Femur (tissue), 1 donor: Measurements from ENCODE around the gene VPS37C.

ENCODE experiments used
- DNase-seq: peaks from one replicate; pipeline ENCODE4 v3.0.0-alpha.2; 2017

VPS37C gene

DNA sequence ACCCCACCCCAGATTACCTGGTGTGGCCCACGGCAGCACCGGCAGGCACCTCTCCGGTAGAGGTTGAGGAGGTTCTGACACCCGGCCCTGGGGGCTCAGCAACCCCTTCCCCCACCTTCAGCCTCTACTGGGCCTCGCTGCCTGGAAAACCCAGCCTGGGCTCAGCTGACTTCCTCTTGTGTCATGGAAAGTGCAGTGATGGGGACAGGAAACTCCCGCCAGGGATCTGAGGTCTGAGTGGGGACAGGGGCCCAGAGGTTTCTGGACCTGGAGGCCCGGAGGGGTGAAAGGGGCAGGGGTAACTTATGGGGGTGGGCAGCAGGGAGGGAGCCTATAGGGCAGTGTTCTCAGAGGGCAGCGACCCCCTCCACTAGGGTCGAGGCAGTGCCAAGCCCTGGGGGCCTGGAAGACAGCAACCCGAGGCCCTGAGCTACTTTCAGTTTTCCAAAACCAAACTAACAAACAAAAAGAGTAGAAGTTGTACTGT, 68.9 kb downstream of the VPS37C start:
- DNase-seq, result peak; percentile 48

DNA sequence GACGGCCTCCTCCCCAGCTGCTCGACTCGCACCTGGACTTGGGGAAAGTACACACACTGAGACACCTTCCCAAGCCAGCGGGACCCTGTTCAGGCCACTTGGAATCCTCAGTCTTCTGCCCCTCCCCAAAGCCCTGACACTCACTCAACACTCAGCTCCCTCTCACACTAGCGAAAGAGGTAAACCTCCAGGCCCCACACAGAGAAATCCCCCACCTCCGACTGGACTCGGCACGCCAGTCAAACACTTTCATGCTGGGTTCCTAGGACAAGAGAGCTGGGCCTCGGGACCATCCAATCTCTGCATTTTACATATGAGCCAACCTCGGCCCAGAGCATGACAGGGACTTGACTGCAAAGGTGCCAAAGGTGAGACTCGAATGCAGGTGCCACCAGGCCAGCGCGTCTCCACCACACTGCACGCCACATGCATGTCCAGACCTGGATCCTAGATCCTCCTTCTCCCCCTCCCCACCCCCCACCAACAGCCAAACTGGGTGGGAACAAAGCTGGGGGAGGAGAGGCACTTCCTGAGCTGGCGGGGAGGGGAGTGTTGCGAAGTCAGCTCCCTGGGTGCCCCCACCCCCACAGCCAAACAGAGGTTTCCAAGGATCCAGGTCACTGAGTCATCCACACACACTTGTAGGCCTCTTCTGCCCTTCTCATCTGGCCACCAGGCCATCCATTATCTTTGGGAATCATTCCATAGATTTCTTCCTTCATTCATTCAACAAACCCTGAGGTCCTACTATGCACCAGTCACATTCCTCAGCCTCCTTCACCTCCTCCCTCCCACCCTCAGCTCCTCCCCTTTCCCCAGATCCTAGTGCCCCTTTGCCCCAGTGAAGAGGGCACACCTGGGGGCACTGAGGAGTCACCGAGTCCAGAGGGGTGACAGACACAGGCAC, 69.6 kb downstream of the VPS37C start:
- no peak for DNase-seq

DNA sequence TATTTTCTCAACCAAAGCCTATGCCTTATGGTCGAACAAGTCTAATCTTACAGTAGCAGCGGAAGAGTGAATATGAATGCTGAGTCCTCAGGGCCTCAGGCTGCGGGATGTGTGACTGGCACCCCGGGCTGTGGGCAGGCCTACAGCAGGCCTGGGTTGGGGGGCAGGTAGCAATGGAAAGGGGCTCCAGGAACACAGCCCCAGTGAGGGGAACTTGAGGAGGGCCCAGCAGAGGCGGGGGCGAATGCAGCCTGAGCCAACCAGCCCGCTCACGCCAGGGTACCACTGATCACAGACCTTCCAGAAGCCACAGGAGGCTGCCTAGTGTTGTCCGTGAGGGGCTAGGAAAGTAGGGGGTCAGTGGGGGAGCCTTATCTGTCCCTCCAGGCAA, 70.2 kb downstream of the VPS37C start:
- DNase-seq, result no peak

DNA sequence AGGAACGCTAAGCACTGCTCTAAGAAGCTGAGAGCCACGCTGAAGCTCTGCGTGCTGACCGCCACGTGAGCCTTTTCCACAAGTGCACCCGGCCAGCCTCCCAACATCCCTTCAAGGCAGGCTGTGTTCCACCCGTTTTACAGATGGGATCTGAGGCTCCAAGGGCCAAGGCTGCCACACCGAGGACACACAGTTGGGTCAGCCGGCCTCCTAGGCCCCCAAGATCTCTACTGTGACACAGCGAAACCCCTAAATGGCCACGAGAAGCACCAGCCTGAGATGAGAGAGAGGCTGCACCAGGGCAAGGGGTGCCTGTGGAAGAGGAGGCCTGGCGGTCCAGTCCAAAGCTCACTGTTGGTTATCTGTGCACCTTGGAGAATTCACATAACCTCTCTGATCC, 70.7 kb downstream of the VPS37C start:
- DNase-seq, result no peak

DNA sequence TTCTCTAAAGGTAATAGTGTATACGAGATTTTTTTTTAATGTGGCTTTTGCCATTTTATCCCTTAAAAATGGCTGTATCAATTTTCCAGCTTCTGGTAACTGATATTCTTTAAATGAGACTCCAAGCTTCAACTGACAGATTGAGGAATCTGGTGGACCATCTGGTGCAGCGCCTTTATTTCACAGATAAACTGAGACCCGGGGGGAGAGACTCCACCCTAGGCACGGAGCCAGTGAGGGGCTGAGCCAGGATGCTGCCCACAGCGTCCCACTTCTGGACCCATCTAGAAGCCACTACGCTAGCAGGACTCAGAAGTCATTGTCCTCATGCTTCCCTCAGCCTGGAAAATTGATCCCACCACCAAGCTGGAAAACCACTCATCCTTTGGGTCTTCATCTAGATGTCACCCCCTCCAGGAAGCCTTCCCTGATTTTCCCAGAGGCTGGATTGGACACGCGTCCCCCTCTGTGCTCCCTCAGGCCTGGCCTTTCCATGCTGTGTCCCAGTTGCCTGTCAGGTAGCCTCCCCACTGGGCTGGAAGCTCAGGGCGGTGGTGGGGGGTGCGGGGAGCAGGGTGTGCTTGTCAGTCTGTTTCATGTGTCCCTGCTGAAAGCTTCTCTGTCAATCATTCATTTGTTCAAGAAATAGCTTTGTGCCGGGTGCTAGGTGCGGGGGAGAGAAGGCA, 71.3 kb downstream of the VPS37C start:
- DNase-seq, result no peak

DNA sequence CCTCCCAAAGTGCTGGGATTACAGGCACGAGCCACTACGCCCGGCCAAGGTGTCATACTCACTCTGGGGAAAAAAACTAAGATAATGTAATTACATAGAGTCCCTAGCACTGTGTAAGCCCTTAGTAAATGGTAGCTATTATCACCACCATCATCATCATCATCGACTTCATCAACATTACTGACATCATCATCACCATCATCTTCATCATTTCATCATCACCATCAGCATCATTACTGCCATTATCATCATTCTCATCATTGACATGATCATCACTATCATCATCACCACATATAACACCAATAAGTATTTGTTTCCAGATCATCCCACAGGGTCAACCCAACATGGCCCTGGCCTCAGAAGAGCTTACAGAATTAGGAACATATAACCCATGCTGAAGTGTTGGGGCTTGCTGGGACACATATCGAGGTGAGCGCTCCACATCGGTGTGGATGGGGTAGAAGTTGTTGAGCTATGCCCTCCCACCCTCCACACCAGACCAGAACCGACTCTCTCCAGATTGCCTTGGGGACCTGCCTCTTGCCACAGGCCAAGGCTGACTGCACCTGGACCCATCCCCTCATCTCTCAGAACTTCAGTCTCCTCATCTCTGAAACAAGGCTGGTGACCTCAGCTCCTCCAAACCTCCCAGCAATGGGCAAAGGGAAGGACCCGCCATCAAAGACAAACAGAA, 73.7 kb downstream of the VPS37C start:
- no peak for DNase-seq

DNA sequence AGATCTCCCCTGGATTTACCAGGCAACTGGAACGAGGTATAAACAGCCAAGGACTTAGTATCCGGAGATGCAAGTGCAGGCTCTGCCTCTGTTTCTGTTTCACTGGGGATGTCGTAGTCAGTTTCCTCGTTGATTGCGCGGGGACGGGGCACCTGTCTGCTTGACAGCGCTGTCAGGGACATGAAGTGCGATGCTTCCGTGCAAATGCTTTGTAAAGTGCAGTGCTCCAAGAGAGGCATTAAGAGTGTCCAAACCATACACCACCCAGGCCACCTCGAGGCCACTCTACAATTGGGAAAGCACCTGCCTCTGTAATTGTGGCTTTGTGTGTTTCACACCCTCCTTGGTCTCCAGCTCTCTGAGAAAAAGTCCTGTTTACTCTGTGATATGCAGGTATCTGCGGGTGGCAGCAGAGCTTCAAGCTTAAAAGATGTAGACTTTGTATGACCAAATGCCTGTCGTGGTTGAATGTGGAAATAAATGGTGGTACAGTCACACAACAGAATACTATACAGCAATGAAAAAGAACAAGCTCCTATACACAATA, 77.6 kb downstream of the VPS37C start:
- no peak for DNase-seq

DNA sequence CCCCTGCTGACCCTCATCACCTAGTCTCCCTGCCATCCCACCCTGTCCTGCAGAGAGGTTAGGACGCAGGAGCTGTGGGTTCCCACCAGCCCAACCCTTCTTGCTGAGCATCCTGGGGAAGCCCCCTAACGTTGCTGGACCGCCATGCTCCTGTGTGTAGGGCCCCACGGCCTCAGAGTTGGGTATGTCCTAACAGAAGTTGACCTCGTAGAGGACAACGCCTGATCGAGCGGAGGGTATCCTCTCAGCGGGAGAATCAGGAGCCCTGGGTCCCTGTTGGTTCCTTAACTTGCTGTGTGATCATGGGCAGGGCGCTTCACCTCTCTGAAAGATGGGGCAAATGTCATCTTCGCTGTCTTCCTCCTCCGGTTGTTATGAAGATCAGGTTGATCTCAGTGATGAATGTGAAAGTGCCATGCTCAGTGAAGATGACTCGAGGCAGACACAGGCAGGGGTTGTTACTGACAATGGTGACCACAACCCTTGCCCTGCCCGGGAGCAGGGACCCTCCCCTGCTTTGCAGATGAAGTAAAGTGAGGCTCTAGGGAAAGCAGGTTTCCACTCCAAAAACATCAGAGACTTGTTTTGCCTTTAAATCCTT, 78.2 kb downstream of the VPS37C start:
- no peak for DNase-seq

DNA sequence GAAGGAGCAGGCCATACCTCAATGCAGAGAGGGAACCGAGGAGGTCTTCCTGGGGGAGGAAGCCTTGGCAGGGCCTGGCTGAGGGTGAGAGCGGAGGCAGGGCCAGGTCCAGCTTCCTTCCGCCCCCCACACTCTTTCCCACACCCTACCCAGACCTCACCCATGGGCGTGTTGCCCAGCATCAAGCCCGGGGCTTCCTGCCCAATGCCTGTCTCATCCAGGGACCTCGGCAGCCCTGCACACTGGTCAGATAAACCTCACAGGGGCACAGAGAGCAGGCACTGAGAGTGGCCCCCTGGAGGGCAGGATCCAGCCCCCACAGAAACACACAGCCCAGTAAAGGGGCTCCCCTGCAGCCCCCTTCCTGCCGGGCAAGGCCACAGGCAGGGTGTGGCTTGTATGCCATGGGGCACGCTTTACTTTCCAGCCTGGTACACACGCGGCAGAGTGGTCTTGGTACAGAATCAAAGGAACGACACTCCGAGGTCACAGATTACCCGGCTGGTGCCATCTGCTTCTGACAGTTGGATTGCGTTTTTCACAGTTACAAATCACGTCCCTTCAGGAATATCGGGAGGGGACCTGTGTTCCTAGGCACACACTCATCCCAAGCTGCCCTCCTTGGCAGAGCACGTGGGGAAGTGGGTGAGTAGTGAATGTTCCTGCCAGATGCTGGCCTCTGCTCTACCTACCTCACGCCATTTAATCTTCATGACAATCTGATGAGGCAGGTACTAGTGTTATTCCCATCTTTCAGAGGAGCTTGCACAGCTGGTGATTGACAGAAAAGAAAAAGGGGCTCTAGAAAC, 79.0 kb downstream of the VPS37C start:
- no peak for DNase-seq

DNA sequence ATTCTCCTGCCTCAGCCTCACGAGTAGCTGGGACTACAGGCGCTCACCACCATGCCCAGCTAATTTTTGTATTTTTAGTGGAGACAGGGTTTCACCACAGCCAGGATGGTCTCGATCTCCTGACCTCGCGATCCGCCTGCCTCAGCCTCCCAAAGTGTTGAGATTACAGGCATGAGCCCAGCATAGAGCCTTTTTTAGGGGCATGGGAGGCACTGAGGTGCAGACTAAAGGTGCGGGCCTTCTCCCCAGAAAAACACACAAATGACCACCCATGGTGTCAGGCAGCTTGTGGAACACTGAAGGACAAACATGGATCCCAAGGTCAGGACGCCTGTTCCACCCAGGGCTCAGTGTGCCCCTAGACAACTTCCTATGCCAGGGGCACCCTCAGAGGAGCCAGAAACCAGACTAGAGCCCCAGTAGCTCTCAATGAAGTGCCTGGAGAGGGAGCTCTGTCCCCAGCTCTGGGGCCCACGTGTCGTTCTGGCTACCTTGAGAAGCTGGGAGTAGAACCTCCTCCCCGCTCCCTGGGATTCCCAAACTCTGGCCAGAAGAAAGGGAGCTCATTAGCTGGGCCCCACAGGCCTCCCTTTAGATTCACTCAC, 80.1 kb downstream of the VPS37C start:
- no peak for DNase-seq

DNA sequence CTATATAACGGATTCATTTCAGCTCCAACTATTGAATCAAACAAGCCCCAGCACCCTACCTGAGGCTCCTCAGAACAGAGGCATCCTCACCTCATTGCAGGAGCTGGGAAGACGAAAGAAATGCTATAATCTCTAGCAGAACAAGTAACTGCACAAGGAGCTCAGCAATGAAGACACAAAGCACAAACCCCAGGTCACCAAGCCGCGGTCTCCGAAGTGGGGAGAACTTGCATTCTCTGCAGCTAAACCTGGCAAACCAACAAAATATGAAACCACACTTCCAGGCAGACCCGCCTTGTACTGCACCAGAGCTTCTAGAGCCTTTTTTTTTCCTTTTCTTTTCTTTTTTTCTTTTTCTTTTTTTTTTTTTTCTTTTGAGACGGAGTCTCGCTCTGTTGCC, 80.7 kb downstream of the VPS37C start:
- DNase-seq, result no peak
